HG02610 (cell line): Measurements from ENCODE around the gene PLXDC1.

Experiments used
- ATAC-seq: cut with Tn5 transposase; IDR thresholded peaks from one replicate; pipeline ENCODE4 v1.9.1; 2021; ENCODE audit warnings: mild to moderate bottlenecking, moderate library complexity; ENCODE audit not compliant: unreplicated experiment

PLXDC1 gene

DNA sequence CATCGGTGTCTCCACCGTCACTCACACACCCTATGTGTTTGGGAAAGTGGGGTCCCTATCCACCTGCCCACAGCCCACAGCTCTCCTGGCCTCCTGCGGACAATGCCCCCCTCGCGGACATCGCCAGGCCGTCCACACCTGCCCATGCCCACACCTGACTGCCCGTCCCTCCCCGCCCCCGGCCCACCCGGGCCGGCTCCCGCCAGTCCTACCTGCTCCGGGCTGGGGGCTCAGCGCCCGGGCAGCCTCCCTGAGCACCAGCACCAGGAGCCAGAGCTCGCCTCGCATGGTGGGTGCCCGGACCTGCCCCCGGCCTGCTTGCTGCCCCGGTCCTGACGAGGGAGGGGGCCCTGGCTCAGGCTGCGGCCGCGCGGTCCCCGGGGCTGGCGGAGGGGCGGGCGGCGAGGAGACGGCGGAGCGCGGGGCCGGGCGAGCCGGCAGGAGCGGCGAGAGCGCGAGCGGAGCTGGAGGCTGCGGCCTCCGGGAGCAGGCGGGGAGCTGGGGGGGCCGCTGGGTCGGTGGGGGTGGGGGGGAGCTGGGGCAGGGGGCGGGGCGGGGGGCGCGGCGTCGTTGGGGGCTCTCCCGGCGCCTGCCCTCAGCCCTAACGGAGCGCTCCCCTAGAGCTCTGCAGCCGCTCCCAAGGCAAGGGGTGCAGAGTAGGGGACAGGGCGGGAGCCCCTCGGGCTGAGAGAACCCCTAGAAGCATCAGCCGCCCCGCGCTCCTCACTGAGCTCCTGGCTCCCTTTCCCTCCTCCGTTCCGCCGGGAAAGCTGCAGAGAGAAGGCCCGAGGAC lies at the start of gene PLXDC1:
PLXDC1 (minus strand) TSS at position 488 of the 793 bp plus-strand sequence; CDS start at position 288, 200 bp downstream.
- ATAC-seq = no peak

DNA sequence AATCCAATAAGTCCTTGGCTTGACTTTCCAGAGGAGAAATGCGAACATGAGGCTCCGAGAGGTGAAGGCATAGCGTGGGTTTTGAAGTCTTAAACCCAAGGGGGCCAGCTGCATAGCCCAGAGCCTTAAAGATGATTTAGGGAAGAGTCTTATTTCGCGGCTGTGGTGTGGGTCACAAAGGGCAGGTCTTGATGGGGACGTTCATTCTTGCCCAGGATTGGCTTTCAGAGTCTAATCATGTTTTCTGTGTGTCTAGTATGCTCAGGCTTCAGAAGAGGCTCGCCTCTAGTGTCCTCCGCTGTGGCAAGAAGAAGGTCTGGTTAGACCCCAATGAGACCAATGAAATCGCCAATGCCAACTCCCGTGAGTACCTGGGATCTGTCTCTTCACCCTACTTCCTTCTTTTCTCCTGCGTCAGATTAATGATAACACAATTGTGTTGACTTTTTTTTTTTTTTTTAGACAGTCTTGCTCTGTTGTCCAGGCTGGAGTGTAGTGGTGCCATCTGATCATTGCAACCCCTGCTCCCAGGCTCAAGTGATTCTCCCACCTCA lies 49.6 kb upstream of the PLXDC1 start:
- ATAC-seq = no peak

DNA sequence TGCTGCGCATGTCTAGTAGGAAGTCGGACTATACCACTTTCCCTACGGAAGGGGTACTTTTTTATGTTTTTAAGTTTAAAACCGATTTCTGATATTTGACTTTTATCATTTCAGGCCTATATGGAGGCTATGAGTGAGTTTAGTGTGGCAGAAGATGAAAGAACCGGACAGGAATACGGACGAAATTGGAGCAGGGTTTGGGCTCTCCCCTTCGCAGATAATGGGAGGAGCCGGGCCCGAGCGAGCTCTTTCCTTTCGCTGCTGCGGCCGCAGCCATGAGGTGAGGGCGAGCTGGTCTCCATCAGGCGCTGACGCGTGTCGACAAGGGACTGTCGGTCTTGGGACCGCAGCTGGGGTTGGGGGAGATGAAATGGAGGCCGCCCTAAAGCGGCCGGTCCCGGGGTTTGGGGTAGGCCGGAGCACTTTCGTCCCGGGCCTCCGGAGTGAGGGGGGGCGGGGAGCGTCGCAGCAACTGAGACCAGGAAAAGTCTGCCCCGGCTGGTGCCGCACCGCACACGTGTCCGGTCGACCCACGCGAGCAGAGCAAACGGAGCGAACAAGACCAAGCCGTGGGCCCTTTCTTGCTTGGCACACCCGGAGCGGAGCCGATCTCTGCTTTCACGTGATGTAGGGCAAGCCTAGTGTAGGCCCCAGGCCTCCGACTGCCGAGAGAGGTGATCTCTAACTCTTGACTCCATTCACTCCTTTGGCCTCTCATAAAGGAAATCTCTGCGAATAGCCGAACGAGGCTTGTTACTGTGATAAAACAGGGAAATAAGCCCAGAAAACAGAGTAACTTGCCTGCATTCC lies 48.8 kb upstream of the PLXDC1 start, which contains the start of gene RPL19:
RPL19 (plus strand) TSS at position 214 of the 810 bp plus-strand sequence; CDS start at position 276, 62 bp downstream.
- peak; percentile 55 for ATAC-seq

DNA sequence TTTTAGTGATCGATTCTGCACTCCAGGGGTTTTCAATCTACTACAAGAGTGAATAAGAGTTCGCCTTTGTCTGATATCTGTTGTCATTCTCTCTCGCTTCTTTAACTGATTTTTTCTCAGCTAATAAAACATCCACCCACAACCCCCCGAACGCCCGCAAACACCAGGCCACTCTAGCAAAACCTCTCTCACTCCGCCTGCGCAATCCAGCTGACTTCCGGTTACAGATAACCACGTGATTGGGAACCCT lies 48.3 kb upstream of the PLXDC1 start:
- peak; percentile 55 for ATAC-seq

DNA sequence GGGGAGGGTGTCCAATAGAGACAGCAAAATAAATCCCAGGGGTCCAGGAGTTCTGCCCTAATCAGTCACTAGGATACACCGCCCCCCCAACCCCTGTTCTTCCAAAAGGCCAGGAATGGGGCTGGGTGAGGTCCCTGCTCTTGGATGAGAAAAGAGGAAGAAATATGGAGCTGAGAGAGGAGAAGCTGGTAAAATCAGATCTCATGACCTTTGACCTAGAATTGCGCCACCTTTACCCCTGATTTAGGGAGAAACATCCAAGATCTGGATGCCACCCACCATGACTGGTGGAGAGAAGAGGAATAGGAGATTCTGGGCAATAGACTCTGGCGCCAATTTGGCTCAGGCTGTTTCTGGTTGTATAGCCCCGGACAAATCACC lies 46.7 kb upstream of the PLXDC1 start:
- no peak for ATAC-seq

DNA sequence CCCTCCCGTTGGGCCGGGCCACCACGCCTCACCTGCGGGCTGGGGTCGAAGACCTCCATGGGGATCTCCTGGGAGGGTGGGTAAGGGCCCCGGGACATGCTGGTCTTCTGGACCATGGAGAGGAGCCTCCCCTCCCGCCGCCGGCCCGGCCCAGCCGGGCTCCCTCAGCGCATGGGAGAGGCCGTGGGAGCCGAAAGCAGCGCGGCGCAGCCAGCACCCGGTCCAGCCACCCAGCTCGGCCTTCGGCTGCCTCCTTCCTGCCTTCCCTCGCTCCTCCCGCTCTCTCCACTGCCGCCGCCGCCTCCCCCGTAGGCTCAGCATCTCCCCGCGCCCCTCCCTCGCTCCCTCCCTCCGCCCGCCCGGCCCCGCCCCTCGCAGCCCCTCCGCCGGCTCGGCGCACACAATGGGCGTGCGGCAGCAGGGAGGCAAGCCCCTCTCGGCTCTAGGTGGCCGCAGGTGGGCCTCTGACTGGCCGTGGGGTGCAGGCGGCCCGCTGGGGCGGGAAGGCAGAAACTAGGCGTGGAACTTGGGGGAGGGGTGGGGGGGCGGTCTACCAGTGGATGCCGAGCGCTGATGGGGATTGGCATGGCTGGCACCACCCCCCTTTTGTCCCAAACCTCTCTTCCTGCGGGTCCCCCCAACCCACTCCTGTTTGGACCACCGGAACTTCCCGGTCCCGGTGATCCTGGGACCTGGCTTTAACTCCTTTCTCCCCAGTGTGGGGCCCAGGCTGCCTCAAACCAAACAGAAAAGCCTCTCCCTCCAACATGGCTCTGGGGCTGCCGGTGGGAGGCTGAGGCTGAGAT lies 46.1 kb upstream of the PLXDC1 start, which contains the start of gene CACNB1:
CACNB1 (minus strand) TSS at position 290 of the 806 bp plus-strand sequence; CDS start at position 116, 174 bp downstream.
- ATAC-seq = no peak

DNA sequence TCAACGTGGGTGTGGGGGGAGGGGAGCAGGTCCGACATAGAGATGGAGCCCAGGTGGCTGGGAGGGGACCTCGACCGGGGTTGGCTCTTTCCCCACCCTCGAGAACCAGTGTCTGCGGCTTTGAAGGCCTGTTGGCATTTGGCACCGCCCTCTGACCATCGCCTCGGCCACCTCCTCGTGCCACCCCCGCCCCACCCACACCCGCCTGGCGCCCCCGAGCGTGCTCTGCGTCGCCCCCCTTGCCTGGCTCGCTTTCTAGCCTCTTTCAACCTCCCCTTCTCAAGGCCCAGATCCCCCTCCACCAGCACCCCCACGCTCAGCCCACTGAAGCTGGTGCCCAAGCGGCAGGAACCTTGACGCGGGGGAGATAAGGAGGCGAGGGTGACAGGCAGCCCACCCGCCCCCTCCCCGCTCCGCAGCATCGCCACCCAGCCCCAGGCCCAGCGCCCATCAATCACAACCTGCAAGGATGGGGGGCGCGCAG lies 45.4 kb upstream of the PLXDC1 start:
- no peak for ATAC-seq

DNA sequence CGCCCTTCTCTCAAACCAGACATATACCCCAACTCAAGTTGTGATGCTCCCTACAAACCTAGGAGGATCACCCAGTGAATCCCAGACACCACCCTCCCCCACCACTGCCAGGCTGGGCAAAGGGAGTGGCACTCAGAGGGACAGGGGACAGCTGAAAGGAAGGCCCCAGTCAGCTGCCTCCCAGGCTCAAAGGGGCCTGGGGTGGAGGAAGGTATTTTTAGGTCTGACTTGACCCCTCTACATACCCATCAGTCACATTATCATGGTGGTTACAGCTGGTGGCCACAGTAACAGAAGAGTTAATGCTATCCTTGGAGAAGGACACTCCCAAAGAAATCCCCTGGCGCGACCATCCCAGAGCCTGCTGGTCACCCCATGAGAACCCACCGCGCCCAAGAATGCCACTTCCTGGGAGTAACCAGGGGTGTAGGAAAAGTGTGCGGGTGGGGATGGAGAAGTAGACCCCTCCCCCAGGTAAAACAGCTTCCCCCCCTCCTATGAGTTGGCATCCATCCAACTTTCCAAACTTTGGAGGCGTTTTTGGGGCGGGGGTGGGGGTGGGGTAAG lies 44.9 kb upstream of the PLXDC1 start:
- ATAC-seq = no peak

DNA sequence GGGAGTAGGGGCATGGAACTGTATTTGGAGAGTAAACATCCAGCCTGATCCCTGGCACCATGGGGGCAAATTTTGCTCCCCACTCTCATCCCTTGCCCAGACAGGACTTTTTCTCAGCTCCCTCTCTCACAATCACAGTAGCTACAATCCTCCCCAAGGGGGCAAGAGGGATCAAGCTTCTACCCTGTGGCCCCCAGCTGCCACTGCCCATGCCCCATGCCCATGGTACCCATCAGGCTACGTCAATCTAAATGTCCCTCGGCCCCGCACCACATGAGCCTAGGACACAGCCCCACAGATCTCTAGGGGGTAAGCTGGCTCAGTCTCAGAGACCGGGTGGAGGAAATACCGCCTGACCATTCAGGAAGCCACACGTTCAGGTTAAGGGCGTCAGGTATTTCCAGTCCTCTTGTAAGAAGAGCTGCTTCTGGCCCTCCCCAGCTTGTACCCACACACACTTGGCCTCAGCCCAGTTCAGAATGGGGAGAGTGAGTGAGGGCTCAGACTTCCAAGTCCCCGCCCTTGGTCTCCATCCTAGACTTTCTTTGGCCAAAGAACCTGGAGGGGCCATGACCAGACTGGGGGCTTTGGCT lies 44.2 kb upstream of the PLXDC1 start:
- no peak for ATAC-seq

DNA sequence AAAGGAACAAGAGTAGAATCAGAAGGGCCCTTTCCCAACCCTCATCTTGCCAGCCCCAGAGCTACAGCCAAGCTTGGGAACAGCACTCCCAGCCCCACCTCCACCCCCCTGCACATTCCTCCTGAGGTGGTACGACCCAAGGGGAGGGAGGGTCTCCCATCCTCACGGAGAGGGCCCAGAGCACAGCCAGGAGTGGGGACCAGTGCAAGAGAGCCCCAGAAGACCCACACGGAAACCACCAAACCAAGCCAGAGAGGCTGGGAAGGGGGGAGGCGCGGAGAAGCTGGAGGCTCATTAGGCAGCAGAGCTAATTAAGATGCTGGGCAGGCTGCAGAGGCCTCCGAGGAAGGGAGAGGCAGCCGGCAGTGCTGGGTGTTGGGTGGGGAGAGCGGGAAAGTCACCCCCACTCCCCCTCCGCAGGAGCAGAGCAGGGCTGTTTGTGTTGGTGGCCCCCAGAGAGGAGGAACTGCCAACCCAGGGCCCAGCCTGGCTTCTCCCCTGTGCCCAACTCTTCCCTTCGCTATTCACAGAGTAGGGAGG lies 43.6 kb upstream of the PLXDC1 start:
- no peak for ATAC-seq

DNA sequence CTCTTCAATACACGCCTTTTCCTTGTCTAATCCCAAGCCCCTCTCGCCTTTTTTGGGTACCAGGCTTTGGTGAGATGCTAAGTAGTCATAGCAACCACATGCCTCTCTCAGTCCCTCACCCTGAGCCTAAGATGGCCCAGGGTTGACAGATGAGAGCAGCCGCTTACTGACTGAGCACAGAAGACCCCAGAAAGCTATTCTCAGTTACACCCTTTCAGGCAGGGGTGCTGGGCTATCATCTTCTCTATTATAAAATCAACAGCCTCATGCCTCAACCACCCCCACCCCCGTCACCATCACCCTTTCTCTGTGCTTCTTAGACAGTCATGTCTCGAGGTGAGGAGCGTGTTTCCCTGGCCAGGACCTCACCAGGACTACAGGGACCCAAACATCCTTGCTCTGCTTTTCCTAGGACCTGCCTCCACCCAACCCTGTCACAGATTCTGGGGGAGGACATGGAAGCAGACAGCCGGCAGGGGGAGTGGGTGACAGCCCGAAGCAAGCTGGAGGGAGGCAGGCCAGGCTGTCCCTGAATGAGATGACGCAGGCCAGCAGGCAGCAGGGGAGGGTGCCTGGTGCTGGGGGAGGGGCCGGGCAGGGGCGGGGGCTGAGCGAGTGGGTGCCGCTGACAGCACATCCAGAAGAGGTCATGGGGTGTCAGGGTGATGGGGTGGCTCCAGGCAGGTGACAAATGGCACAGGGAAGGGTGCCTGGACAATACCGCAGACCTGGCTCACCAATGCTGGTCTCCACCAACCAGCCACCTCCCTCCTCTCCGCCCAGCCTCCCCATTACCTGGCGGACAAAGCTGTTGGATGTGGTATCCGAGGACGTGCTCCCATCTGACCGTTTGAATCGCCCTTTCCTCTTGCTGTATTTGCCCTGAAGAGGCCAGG lies 42.9 kb upstream of the PLXDC1 start:
- ATAC-seq = no peak

DNA sequence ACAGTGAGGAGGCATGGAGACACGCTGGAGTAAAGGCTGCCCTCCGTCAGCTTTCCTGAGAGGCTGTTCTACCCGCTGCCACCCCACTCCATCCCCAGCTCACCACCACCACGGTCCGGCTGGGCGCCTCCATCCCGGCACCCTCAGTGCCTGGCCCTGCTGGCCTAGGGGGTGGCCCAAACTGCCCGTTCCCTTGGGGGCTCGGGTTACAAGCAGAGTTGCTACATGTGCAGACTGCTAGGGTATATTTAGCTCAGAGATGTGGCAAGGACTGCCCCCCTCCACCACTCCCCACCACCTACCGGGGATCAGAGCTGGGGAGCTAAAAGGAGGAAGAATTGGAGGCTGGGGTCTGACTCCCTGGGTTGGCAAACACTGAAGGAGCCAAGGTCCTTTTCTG lies 41.9 kb upstream of the PLXDC1 start:
- no peak for ATAC-seq

DNA sequence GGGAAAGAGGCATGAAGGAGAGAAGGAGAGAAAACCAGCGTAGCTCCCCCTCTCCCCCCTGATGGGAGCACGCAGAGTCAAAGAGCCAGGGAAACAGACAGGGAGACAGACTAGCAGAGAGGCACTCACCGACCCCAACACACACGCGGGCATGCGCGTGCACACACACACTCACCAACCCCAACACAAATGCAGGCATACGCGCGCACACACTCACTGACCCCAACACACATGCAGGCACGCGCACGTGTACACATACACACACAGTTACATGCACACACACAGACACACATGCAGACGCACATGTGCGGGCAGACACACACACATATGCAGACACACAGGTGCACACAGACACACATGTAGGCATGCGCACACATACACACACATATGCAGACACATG lies 41.5 kb upstream of the PLXDC1 start:
- ATAC-seq = no peak

DNA sequence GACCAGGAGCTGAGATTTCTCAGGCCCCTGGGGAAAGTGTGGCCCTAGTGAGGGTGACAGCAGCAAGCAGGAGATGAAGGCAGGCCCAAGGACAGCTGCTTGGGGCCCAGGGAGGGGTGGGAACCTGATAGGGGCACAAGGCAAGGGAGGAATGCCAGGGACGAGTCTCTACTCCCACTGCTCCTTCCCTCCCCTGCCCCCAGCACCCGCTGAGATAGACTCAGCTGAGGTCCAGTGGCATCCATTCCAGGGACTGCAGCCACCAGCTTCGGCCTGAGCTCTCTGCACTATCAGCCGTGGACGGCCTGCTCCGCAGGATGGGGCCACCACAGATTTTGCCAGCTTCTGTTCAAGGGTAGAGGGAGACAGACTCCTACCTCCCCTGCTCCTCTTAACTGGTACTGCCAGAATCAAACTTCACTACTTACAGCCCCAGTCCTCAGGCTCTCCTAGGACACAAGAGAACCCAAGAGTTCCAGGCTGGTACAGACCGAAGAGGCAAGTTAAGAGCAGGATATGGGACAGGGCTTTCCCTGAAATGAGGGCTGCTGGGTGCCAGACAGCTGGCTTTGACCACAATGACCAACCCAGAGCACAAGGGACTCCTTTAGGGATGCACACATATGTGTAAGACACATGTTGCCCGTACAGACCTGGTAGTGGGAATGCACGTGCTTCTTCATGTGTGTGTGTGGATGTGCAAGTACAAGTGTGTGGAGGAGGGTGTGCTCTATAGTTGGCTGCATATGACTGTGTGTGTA lies 40.5 kb upstream of the PLXDC1 start:
- no peak for ATAC-seq

DNA sequence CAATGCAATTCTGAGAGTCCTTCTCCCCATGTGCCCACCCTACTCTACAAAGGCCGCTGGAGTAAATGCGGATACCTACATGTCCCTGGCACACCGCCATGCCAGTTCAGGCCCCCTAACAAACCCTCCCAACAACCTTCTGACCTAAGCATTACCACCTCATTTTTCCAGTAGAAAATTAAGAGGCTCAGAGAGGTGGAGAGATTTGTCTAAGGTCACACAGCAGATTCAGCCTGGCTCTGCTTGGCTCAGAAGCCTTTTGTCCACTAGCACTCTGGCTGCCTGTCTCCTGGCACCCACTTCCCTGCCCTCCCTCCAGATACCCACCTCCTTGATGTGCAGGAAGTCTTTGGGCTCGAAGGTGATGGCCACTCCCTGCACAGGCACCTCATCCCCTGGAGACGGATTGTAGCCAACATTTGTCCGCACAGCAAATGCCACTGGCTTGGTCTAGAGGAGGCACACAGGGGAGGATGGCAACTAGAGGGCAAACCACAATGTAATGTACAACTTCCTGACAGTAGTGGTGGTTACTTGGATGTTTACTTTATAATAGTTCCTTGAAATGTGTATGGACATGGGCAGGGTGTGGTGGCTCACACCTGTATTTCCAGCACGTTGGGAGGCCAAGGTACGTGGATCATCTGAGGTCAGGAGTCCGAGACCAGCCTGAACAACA lies 35.9 kb upstream of the PLXDC1 start:
- ATAC-seq = no peak

DNA sequence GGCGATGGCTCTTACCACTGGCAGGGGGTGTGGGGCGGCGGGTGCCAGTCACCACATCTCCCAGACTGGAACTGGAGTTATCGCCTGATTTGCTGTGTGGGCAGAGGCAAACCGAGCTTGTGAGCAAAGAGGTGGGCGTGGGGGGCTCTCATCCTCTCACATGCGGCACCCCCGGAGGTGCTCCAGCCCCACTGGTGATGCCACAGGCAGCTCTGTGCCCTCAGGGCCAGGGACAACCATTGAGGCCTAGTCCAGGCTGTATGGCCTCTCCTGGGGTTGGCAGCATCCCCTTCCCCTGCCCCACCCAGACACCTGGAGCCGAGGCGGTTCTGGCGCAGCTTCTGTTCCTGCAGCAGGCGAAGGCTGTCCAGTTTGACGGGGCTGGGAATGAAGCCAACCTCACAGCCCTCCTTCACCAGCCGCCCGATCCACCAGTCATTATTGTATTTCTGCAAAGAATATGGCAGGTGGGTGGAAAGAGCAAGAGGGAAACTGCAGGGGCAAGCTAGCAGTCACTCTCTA lies 35.1 kb upstream of the PLXDC1 start:
- ATAC-seq = no peak

DNA sequence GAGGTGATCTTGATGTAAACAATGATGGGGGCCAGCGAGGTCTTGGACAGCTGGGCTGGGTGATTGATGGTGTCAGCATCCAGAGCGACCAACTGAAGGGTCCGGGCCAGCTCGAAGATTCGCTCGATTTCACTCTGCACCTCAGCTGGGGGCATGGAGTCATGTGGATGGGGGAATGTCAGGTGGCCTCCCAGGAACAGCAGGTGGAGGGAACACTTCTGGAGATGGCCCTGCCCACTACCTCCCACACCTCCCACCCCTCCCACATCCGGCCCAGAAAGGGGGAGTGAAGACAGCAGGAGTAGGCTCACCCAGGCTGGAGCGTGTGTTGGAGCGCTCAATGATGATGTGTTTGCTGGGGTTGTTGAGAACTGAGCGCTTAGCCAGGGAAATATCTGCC lies 32.3 kb upstream of the PLXDC1 start:
- ATAC-seq = no peak
